ENCODE data around the gene MECP2.

DNA sequence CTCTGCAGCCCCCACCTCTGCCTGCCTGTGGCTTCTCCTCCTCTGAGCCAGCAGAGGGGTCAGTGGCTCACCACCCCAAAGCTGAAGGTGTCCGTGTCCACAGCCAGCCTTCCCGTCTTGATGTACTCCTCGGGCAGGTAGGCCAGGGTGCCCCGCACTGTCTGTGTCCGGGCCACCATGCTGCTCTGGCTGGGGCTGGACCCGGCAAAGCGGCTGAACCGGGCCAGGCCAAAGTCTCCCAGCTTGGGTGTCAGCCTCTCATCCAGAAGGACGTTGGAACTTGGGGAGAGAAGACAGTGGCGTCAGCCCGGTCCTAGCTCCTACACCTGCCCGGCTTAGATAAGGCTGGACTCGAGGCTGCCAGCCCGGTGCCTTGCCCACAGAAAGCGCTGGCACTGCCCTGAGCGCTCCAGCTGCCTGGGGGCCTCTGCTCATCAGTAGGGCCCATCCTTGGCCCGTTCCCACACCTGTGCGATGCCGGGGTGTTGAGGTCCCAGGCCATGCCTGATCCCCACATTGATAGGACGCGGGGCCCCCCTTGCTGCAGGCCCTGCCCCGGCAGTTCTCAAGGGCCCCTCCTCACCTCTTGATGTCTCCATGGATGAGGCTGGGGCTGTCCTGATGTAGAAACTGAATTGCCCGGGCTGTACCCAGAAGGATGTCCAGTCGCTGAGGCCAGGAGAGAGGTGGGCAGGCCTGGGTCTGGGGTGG is 81.0 kb downstream of the MECP2 start:
- no peak for TF ChIP-seq POLR2A (IDR thresholded peaks at IDR 0.05)
- TF ChIP-seq EP300 (IDR thresholded peaks at IDR 0.05): no peak
- TF ChIP-seq CTCF (IDR thresholded peaks at IDR 0.05): no peak

Measured in suprapubic skin (tissue), 3 donors.